Omental fat pad (tissue), 4 donors: ENCODE results near the gene SLCO6A1. TPM values are rescaled to one million over a fixed set of nuclear protein-coding genes. Genes with fewer than 3 reads are reported as not detected.

Experiments
- ATAC-seq: fragments of 150-250 bp; one replicate; pipeline ENCODE4 v1.9.1; 2016; ENCODE audit warnings: mild to moderate bottlenecking, moderate library complexity; ENCODE audit not compliant: low FRiP score
- DNase-seq: peaks from one replicate; pipeline ENCODE4 v3.0.0-alpha.2; 2019; ENCODE audit warnings: low spot score
- total RNA-seq, 4 donors: library from RNA; depleted of rRNA; stranded (reverse); fragments of >200 nt; gene quantifications; one replicate each; pipeline ENCODE4 v1.1.0, GENCODE V29; 2016
- TF ChIP-seq, protein P1 (sequence below), 3 donors: fragments of 450-650 bp; IDR thresholded peaks; one replicate each; pipeline ENCODE4 v1.5.1; 2016 to 2017; ENCODE audit warnings: antibody characterized with exemption in 3 of 3, mild to moderate bottlenecking in 3 of 3, moderate library complexity in 2 of 3

The SLCO6A1 gene
- total RNA-seq, 4 donors from 2014 or later = not detected

DNA sequence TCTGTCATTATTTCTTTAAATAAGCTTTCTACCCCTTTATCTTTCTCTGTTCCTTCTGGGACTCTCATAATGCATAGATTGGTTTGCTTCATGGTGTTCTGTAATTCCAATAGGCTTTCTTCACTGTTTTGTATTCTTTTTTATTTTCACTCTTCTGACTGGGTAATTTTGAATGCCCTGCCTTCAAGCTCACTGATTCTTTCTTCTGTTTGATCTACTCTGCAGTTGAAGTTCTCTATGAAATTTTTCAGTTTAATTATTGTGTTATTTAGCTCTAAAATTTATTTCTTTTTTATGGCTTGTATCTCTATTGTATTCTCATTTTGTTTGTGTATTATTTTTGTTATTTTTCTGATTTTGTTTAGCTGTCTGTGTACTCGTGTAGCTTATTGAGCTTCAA is 113.4 kb downstream of the SLCO6A1 start:
- TF ChIP-seq, protein P1, sequence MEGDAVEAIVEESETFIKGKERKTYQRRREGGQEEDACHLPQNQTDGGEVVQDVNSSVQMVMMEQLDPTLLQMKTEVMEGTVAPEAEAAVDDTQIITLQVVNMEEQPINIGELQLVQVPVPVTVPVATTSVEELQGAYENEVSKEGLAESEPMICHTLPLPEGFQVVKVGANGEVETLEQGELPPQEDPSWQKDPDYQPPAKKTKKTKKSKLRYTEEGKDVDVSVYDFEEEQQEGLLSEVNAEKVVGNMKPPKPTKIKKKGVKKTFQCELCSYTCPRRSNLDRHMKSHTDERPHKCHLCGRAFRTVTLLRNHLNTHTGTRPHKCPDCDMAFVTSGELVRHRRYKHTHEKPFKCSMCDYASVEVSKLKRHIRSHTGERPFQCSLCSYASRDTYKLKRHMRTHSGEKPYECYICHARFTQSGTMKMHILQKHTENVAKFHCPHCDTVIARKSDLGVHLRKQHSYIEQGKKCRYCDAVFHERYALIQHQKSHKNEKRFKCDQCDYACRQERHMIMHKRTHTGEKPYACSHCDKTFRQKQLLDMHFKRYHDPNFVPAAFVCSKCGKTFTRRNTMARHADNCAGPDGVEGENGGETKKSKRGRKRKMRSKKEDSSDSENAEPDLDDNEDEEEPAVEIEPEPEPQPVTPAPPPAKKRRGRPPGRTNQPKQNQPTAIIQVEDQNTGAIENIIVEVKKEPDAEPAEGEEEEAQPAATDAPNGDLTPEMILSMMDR (IDR thresholded peaks at IDR 0.05) = no peak
- ATAC-seq (no peak), DNase-seq (no peak)

DNA sequence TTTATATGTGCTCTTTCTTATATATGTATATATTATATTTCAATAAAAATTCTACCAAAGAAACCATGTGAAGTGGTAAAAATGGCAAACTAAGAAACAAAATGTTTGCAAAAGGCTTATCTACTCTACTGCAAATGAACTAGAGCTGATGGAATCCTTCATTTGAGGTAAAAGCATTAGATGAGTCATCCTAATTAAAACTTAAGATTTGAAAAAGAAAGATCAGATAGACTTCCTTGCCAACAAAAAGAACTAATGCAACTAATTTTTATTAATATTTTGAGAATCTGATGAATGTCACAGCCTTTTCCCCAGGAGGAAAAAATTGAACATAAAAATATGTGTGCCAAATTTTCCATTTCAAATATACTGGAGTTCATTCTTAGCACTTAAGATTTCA is 118.6 kb downstream of the SLCO6A1 start:
- TF ChIP-seq, protein P1 (IDR thresholded peaks at IDR 0.05) = no peak
- DNase-seq (no peak), ATAC-seq (no peak)

DNA sequence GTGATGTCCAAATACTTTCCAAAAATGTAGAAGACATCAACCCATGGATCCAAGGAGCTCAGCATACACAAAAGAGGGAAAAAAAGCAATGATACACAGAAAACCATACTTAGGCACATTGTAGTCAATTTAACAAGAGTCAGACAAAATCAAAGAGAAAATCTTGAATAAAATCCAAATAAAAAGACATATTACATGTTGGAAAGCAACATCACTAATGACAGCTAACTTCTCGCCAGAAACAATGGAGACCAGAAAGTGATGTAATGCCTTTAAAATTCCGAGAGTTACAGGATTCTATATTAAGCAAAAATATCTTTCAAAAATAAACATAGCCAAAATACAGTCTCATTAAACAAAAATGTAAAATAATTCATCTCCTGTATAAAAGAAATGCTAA is 122.9 kb downstream of the SLCO6A1 start:
- ATAC-seq (no peak), DNase-seq (no peak)
- TF ChIP-seq, protein P1 (IDR thresholded peaks at IDR 0.05) = no peak

DNA sequence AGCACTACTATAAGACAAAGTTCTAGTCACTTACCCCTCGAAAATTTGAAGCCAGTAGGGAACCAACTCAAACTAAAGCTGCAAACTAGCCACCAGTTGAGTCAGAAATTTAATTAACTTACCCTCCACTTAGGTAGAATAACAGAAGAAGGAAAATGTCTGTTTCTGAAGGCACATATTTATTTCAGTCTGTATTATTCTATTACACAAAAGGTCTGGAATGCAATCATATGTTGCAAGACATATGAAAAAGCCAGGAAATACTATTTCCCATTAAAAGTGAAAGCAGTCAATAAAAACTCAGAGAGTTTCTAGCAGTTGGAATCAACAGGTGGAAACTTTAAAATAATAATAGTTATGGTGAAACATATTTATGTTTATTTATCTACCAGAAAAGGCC is 123.5 kb downstream of the SLCO6A1 start:
- TF ChIP-seq, protein P1 (IDR thresholded peaks at IDR 0.05) = no peak
- ATAC-seq = no peak
- no peak for DNase-seq

DNA sequence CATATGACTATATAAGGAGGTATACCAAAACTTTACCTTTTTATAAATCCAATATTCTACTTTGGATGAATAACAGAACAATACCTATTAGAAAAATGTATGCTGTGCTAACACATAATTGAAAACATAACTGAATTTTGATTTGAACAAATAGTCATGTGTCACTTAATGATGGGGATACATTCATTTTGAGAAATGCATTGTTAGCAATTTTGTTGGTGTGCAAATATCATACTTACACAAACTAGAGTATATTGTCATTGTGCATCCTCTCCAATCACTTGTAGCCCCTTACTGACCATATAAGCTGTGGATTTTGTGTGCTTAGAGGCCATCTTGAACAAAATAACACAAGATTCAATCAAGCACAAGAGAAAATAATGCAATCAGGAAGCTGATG is 130.4 kb downstream of the SLCO6A1 start:
- no peak for ATAC-seq
- no peak for DNase-seq
- TF ChIP-seq, protein P1 (IDR thresholded peaks at IDR 0.05) = no peak

DNA sequence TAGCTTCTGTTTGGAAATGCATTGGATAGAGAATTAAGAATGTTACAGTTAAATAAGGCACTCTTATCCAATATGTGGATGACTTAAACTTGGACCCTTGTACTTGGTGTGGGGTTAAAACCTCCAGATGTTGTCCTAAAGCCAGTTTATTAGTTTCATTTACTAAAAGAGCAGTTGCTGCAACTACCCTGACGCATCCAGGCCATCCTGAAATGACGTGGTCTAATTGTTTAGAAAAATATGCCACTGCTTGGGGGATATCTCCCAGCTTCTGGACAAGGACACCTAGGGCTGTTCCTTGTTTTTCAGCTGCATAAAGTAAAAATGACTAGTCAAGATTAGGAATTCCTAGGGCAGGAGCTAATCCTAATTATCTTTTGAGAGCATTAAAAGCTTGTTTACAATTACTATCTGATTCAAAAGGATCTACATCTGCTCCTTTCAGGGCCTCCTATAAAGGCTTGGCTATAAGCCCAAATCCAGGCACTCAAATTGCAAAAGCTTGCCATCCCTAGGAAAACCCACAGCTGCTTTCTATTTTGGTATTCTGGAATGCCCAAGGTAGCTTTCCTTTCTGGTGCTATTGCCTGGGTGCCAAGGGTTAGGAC is 157.0 kb downstream of the SLCO6A1 start:
- ATAC-seq (no peak), DNase-seq (no peak)
- TF ChIP-seq, protein P1 (IDR thresholded peaks at IDR 0.05) = no peak

DNA sequence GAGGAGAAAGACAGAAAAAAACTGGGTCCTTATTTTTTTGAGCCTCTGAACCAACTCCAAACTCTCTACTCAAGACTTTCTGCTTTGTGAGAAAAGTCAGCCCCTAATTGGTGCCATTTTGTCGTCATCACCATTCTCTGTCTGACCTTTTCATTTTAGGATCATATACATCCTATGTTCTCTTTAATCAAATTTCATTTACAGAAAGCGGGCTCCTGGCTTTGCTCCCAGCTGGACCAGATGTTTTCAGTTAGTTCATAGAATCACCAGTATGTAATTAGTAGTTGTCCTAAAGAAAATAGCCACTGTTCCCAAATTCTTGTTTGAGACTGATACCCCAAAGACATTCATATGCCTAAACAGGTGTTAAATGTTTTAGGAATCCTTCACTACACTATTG is 174.1 kb downstream of the SLCO6A1 start:
- ATAC-seq = no peak
- no peak for DNase-seq
- TF ChIP-seq, protein P1 (IDR thresholded peaks at IDR 0.05) = no peak
